Bone marrow (tissue), 2 donors: ENCODE results near the gene FXYD5.

Experiments used
- DNase-seq, 2 donors: peaks; one replicate each; lab custom pipeline; 2025; lab: John Stamatoyannopoulos, UW

FXYD5 gene, protein sequence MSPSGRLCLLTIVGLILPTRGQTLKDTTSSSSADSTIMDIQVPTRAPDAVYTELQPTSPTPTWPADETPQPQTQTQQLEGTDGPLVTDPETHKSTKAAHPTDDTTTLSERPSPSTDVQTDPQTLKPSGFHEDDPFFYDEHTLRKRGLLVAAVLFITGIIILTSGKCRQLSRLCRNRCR

DNA sequence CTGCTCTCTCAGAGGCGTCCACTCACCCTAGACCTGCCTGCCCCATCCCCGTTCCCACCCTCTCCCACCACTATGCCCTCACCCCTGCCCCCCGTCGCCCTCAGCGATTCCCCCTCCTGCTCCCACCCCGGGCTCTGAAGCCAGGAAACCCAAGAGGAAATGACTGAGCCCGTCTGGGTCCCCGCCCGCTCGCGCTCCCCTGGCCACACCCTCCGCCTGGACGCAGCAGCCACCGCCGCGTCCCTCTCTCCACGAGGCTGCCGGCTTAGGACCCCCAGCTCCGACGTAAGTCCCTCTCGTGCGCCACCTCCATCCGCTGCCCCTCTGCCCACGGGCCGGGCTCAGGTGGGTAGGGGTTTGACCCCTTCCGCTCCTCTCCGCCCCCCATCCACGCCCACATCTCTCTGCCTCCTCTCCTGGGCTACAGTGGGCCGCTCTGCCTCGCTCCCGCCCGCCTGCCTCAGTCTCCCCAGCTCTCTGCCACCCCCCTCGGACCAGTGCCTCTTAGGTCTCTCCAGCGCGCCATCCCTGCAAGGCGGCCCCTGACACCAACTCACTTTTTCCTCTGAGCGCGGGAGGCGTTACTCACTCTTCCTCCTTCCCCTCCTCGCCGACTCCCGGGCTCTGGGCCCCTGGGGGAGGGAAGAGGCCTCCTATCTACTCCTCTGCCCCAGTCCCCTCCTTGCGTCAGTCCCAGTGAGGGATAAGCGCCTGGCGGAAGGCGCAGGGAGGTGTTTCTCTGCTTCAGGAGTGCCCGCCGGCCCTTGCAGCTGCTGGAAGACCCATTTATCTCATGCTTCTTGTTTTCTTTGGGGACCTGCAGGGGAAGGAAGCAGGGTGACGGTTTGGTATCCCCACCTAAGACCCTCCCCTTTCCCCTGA lies at the start of gene FXYD5:
Gene FXYD5 (plus strand): TSS at position 211 of the 882 bp plus-strand sequence. CDS start 816 bp downstream, outside the sequence.
- peak; percentile 72 to 78 for DNase-seq

DNA sequence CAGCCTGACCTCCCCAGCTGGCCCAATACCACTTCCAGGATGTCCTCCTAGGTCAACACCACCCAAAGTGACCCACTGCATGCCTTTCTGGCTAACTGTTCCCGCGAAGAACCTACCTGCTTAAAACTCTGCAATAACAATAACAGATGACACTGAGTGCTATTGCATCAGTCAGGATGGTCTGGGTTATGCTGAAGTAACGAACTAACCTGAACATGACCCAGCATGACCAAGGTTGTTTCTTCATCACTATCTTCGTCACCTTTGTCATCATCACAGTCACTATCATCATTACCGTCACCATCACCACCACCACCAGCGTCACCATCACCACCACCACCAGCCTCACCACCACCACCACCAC lies 49.5 kb upstream of the FXYD5 start:
- DNase-seq = no peak

DNA sequence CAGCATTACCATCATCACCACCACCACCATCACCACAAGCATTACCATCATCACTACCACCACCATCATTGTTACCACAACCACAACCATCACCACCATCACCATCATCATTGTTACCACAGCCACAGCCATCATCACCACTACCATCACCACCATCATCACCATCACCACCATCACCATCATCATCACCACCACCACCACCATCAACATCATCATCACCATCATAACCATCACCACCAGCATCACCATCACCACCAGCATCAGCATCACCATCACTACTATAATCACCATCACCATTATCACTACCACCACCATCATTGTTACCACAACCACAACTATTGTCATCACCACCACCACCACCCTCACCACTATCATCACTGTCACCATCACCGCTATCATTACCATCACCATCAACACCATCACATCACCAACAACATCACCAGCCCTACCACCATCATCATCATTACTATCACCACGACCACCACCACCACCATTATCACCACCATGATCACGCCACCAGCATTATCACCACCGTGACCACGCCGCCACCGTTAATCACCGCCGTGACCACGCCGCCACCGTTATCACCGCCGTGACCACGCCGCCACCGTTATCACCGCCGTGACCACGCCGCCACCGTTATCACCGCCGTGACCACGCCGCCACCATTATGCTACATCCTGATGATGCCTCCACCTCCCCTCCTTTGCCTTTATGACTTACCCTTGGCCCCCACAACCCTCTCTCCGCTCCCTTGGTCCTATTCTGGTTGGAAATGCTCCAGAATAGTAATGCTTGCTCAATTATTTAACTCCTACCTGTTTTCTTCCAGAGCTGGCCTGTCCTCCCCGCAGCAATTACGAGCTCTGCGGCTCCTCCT lies 48.9 kb upstream of the FXYD5 start:
- no peak for DNase-seq

DNA sequence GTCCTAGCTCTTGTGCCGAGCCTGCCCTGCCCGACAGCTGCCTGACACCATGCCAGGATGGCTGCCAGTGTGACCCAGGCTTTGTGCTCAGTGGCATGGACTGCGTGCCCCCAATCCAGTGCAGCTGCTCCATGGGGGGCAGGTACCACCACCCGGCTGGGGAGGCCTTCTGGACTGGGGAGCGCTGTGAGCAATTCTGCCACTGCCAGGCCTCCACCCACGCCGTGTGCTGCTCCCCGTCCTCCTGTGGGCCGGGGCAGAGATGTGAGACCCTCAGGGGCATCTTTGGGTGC lies 48.3 kb upstream of the FXYD5 start:
- no peak for DNase-seq

DNA sequence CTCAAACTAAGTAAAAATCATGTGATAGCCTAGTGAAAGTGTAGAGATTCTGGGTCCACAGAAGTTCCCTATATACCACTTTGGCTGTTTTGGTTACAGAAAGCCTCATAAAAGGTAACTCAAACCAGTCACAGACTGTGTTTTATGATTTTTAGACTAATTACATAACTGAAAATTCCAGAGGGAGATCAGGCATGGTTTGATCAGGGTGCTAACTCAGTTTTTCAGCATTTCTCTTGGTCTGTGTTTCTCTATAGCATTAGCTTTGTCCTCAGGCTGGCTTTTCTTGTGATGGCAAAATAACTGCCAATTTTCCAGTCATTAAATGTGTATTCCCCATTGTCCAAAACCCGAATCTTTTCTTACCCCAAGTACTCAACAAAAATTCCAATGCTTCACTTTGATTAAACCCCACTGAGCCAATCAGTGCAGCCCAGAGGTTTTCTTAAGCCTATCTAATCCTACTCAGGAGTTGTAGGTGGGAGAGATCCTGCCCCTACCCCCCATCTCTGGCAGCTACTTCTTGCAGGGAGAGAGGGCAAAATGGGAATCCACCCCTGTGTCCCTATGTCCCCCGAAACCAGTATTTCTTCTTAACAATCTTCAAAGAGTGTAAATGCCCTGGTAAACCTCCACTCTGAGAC lies 47.5 kb upstream of the FXYD5 start:
- DNase-seq = no peak

DNA sequence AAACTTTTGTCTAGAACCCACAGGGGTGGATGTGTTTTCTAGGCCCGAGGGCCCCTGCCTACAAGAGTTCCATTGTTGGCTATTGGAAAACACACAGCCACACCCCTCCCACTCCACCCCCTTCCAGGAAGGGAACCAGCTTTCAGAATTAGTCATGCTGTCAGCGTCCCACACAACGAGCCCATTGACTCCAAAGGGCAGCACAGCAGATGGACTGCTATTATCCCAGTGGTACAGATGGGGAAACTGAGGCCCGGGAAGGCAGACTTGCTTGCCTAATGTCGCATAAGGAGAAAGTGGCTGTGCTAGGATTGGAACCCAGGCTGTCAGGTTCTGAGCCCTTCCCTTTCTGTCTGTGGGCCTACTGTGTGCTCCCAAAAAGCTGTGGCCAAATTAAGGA lies 47.0 kb upstream of the FXYD5 start:
- DNase-seq = no peak

DNA sequence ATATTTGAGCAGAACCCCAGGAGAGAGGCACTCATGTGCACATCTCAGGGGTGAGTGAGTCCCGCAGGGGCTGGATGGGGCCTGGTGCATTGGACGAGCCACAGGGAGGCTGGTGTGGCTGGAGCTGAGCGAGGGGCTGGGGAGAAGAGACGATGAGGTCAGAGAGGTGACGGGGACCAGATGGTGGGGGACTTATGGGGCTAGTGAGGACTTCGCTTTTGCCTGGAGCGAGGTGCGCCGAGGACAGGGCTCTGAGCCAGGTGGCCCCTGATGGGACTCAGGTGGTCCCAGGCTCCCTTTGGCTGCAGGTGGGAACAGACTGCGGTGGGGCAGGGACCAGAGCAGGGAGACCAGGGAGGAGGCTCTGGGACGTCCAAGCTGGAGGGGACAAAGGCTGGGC lies 45.8 kb upstream of the FXYD5 start:
- DNase-seq = no peak

DNA sequence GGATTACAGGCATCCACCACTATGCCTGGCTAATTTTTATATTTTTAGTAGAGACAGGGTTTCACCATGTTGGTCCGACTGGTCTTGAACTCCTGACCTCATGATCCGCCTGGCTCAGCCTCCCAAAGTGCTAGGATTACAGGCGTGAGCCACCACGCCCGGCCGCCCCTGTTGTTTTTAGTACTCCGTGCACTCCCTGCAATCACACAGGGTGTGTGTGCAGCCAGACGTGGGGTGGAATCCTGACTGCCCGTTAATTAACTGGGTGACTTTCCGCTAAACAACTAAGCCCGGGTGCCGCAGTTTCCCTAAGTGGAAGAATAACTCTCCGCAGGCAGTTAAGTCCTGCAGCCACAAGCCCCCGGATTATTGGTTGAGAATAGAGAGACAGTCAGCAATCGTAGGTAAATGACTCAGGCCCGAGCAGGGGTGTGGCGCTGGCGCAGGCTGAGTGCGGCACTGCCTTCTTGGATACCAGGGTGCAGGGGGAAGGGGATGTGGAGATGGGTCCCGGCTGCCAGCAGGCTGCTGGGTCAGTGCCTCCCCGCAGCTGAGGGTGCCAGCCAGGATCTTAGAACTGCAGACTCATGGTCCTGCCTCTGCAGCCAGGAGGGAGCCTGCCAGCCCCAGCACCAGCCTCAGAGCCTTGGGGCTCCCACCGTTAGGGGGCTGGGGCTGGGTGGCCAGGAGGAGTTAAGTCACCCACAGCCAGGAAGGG lies 45.0 kb upstream of the FXYD5 start:
- no peak for DNase-seq

DNA sequence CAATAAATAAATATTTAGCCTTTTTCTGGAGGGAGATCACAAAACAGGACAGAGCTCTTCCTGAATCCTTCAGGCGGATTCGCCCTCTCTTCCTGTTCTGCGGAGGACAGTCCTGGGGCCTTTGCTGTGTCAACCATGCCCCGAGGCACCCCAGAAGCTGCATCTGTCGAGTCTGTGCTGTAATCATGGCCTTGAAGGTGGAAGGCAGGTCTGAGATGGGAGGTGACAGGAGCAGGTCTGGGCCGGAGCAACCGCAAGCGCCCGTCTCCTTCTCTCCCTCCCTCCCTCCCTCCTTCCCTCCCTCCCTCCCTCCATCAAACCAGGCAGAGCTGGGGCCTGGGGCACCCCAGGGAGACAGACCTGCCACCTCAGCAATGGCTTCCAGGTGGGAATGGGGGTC lies 43.6 kb upstream of the FXYD5 start:
- DNase-seq = no peak

DNA sequence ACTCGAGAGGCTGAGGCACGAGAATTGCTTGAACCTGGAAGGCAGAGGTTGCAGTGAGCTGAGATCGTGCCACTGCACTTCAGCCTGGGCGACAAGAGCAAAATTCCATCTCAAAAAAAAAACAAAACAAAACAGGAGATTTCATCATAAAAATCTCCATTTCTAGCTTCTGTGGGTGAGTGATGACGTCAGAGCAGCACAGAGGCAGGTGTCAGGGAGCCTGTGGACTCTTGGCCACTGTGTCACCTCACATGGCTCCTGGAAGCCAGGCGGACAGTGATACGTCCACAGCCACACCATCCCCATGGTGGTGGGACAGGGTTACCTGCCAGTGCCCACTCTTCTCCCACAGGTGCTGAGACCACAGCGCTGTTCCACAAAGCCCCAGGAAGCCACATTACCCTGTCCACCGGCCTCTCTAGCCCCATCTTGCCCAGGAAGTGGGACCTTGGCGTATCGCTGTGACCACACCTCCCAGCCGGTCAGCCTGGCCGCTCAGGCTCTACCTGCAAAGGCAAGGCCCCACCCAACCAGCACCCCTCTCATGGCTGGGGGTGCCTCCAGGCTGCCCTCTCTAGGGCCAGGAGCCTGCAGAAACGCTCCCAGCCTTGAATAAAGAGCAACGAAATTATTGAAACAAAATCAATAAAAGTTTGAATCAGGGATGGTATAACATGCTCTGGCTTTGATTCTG lies 41.4 kb upstream of the FXYD5 start:
- DNase-seq = no peak

DNA sequence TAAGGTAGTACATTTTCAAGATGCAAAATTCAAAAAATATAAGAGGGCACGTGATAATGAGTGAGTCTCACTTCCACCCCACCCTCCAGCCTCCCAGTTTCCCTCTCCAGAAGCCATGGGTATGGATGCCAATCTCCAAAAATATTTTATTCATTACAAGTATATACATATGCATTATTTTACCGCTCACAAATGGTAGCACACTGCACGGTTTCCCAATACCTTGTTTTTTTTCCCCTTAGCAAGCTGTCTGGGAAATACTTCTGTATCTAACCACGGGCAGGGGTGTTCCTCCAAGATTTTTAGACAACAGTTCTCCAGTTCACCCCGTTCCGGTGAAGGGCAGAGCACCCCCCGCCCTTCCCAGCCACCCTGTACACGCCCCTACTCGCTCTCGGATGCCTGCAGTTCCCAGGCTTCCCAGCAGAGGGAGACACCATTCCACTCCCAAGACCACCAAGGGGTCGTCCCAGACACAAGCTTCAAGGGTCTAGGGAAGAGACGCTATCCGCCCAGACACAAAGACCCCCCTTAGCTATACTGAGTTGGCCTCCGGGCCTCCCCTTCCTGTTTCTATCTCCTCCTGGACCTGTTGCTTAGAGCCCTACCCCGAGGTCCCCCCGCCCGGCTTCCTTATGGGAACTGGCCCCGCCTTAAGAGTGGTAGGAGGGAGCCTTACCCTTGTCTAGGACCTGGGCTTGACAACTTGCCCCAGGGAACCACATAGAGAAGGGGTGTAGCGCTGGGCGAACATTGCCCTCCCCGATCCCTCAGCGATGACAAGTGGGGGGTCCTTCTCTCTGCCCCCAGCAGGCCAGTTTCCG lies 40.0 kb upstream of the FXYD5 start:
- DNase-seq = peak; percentile 33 to 74

DNA sequence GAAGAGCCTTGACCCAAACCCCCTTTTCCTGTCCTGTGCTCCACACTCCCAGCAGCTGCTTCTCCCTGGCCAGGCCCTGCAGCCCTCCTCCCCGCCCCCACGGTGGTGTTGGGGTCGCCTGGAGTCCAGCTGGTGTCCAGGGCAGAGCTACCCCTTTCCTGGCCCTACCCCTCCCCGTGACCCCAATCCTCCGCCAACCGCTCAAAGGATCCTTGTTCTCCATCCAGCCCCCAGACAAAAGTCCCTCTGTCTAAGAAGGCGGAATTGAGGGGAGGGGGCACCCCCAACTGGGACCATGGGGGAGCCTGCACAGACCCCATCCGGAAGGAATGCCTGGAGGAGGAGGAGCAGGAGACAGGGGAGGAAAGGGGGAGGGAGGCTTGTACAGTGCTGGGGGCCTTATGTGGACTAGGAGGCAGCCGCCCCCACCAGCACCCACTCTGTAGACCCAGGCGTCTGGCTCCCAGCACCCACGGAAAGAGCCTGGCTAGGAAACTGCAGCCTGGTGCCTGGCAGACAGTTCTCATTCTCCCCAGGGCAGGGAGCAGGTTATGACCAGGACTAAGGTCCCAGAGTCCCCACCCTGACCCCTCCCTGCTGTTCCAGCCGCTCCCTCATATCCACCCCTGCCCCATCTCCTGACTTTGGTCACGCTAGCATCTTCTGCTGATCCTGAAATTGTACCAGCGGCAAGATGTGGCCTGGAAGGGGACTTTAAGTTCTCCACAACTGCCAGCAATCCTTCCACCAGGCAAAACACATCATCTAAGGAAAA lies 39.2 kb upstream of the FXYD5 start, which contains the start of gene FXYD3:
Gene FXYD3 (plus strand): TSS at position 647 of the 775 bp plus-strand sequence. CDS start 3,554 bp downstream, outside the sequence.
- DNase-seq = no peak

DNA sequence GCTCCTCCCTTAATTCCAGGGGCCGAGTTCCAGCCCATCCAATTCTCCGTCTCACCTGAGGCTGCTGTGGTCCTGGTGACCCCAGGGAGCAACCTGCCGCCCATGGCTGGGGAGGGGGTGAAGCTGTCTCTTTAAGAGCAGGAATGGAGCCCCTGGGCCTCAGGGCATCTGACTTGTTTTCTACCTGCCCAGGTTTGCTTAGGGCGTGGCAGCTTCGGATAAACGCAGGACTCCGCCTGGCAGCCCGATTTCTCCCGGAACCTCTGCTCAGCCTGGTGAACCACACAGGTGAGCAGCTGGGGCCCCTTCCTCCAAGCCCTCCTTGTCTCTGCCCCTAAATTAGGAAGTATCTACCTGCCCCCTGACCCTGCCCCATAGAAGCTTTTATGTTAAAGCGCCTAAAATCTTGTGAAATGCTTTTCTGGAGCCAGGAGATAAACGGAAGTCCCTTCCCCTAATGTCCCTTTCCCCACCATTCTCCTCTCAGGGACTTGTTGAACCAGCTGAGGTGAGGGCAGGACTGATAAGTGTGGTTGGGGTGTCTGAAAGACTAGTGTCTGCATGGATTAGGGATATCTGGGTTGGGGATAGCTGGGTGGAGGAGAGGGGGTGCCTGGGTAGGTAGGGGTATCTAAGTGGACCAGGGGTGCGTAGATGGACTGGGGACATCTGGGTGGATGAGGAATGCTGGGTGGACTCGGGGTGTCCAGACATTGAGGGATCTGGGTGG lies 38.3 kb upstream of the FXYD5 start:
- no peak for DNase-seq

DNA sequence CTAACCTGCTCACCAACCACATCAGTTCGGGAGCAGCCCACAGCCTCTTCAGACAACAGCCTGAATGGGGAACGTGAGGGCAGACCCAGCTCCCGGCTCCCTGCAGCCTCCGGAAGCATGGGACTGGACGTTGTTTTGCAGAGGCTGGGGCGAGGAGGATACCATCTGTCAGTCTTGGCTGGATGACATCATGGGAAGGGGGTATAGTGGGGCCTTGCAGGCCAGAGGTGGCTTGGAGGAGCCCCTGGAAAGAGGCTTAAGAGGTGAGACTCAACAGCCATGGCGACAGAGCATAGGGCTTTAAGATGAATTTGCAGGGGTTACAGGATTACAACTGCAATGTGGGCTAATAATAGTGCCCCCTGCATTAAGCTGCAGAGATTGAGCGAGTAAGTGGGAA lies 37.4 kb upstream of the FXYD5 start:
- DNase-seq = no peak

DNA sequence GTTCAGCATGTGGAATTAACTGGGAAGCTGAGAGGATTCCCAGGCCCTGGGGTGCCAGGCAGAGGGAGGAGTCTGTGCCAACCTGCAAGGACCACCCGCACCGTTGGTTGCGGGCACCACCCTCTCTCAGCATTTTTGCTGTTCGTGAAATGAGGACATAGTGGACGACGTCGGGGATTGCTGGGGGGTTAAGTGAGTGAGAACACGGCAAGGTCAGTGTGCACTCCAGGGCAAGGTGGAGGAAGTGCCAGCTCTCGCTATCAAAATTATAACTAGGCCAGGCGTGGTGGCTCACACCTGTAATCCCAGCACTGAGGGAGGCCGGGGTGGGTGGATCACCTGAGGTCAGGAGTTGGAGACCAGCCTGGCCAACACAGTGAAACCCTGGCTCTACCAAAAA lies 36.7 kb upstream of the FXYD5 start:
- DNase-seq = no peak

DNA sequence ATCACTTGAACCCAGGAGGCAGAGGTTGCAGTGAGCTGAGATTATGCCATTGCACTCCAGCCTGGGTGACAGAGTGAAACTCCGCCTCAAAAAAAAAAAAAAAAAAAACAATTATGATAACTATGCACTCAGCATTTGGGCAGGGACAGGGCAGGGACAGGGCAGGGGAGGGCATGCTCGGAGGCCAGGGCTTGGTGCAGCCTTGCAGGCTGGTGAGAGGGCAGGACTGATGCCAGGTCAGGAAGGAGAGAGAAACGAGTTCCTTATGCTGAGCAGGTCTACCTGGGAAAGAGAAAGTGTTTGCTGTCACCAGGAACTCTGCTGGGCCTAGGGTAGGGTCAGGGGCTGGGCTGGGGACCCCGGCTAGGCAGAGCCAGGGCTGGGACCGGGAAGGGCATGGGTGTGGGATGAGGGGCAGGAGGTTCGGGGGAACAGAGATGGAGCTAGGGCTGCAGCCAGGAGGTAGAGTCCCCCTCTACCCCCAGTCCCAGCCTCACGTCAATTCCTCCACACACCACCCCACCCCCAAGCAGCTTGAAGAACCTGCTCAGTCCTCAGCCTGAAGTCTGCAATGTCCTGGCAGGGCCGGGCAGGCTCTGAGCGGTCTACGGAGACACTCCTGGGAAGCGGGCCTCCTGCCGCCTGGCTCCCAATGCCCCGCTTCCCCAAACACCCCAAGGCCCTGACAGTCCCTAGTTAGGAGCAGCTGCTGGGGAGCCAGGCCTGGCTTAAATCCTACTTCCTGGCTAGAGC lies 36.1 kb upstream of the FXYD5 start:
- DNase-seq = no peak

DNA sequence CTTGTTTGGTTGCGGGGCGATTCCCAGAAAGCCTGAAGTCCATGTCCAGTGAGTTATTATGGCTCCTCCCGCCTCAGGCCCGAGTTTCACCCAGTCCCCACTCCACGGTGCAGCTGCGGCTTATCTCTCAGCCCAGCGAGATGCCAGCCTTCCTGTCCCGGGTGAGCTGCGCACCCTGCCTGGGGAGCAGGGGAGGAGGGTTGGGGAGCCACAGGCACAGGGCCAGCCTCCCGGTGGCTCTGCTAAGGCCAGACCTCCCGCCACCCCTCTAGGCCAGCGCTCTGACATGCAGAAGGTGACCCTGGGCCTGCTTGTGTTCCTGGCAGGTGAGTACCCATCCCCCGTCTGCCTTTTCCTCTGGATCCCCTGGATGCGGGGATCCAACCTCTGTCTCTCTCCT lies 35.4 kb upstream of the FXYD5 start:
- DNase-seq = no peak
